Peyer's patch (tissue), 4 donors: ENCODE measurements around the gene SCYGR4.

Experiments
- CTCF ChIP-seq, 6 experiments: fragments of 450-650 bp in 4 of 6; fragments of 200-600 bp in 2 of 6; sonication (generic) in 1 of 6; IDR thresholded peaks; one replicate each; pipeline ENCODE4 v1.5.1; 2017 to 2019; ENCODE audit warnings: antibody characterized with exemption in 6 of 6, mild to moderate bottlenecking in 3 of 6, moderate library complexity in 1 of 6
- POLR2A ChIP-seq, 2 donors: fragments of 450-650 bp; IDR thresholded peaks; one replicate each; pipeline ENCODE4 v1.5.1; 2017; ENCODE audit warnings: antibody characterized with exemption in 2 of 2, mild to moderate bottlenecking in 2 of 2, moderate library complexity in 2 of 2

- no peak for TF ChIP-seq CTCF (IDR thresholded peaks at IDR 0.05)
- no peak for TF ChIP-seq POLR2A (IDR thresholded peaks at IDR 0.05)
Observed at GRCh38 chr2:227610123-227610522, 7.2 kb upstream of the SCYGR4 start.
